ENCODE data around the gene MCM3AP. TPM values are rescaled to one million over a fixed set of nuclear protein-coding genes. Genes with fewer than 3 reads are reported as not detected.

The MCM3AP gene
- total and polyA plus RNA-seq, 9 of the 15 experiments (the other 6 are each of a cell fraction or from before 2014, with no cell fraction given) = 6.5 to 179 (median 69.6) TPM

DNA sequence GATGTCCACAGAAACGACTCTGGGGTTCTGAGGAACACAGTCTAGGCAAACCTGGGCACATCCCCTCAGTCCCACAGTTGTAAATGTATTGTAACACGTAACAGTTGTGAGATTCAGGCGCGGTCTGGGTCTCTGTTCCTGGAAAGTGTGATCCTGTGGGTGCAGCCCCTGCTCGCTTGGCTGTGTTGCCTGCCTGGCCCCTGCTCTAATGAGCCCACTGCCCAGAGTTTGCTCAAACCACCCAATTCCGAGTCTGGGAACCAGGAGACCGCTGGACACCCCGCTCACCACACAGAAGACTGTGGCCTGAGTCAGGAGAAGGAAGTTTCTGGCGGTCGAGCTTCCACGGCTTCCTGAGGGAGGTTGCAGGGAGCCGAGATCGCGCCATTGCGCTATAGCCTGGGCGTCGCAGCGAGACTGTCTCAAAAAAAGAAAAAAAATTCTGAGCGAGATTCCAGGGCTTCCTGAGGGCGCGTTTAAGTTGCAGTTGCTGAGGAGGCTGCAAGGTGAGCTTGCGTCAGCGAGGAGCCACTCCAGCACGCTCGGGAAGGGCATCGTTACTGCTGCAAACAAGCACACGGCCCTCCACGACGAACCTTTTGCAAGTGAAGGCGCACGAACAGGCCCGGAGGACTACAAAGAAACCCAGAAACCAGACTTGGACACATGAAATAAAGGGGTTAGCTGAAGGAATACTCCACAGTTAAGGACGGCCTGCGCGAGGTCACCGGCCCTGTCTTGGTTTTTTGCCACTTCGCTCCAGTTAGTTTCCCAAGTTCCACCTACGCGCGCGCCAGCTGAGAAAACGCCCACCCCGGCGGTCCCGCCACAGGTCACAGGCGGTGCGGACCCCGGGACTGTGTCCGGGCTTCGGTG is 37.2 kb upstream of the MCM3AP start (continued):
- TF ChIP-seq, protein P1, sequence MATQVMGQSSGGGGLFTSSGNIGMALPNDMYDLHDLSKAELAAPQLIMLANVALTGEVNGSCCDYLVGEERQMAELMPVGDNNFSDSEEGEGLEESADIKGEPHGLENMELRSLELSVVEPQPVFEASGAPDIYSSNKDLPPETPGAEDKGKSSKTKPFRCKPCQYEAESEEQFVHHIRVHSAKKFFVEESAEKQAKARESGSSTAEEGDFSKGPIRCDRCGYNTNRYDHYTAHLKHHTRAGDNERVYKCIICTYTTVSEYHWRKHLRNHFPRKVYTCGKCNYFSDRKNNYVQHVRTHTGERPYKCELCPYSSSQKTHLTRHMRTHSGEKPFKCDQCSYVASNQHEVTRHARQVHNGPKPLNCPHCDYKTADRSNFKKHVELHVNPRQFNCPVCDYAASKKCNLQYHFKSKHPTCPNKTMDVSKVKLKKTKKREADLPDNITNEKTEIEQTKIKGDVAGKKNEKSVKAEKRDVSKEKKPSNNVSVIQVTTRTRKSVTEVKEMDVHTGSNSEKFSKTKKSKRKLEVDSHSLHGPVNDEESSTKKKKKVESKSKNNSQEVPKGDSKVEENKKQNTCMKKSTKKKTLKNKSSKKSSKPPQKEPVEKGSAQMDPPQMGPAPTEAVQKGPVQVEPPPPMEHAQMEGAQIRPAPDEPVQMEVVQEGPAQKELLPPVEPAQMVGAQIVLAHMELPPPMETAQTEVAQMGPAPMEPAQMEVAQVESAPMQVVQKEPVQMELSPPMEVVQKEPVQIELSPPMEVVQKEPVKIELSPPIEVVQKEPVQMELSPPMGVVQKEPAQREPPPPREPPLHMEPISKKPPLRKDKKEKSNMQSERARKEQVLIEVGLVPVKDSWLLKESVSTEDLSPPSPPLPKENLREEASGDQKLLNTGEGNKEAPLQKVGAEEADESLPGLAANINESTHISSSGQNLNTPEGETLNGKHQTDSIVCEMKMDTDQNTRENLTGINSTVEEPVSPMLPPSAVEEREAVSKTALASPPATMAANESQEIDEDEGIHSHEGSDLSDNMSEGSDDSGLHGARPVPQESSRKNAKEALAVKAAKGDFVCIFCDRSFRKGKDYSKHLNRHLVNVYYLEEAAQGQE (IDR thresholded peaks at IDR 0.05; ENCODE audit: borderline replicate concordance) = no peak
- TF ChIP-seq, protein P1 (CRISPR knock-in tag; IDR thresholded peaks at IDR 0.05; ENCODE audit: low read depth) = no peak
- TF ChIP-seq, protein P2, sequence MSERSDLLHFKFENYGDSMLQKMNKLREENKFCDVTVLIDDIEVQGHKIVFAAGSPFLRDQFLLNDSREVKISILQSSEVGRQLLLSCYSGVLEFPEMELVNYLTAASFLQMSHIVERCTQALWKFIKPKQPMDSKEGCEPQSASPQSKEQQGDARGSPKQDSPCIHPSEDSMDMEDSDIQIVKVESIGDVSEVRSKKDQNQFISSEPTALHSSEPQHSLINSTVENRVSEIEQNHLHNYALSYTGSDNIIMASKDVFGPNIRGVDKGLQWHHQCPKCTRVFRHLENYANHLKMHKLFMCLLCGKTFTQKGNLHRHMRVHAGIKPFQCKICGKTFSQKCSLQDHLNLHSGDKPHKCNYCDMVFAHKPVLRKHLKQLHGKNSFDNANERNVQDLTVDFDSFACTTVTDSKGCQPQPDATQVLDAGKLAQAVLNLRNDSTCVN (CRISPR knock-in tag; IDR thresholded peaks at IDR 0.05) = no peak
- TF ChIP-seq CHD1 (IDR thresholded peaks at IDR 0.05; ENCODE audit: low read length) = peak; percentile 82
- TF ChIP-seq KDM1A (IDR thresholded peaks at IDR 0.05) = no peak
- no peak for TF ChIP-seq ERF (CRISPR knock-in tag; IDR thresholded peaks at IDR 0.05)
- no peak for TF ChIP-seq SMARCA4 (IDR thresholded peaks at IDR 0.05)
- TF ChIP-seq, protein P3, sequence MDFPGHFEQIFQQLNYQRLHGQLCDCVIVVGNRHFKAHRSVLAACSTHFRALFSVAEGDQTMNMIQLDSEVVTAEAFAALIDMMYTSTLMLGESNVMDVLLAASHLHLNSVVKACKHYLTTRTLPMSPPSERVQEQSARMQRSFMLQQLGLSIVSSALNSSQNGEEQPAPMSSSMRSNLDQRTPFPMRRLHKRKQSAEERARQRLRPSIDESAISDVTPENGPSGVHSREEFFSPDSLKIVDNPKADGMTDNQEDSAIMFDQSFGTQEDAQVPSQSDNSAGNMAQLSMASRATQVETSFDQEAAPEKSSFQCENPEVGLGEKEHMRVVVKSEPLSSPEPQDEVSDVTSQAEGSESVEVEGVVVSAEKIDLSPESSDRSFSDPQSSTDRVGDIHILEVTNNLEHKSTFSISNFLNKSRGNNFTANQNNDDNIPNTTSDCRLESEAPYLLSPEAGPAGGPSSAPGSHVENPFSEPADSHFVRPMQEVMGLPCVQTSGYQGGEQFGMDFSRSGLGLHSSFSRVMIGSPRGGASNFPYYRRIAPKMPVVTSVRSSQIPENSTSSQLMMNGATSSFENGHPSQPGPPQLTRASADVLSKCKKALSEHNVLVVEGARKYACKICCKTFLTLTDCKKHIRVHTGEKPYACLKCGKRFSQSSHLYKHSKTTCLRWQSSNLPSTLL (IDR thresholded peaks at IDR 0.05) = no peak
- TF ChIP-seq CTBP1 (IDR thresholded peaks at IDR 0.05; ENCODE audit: borderline replicate concordance) = no peak
- TF ChIP-seq CREB1 (IDR thresholded peaks at IDR 0.05) = peak; percentile 23; the same call in 1 of the 2 replicates
- no peak for TF ChIP-seq CREB1 (CRISPR knock-in tag; IDR thresholded peaks at IDR 0.05)
- TF ChIP-seq TCF7 (IDR thresholded peaks at IDR 0.05; ENCODE audit: borderline replicate concordance) = no peak
- no peak for TF ChIP-seq MBD2 (IDR thresholded peaks at IDR 0.05; ENCODE audit: borderline replicate concordance, low read depth)
- no peak for TF ChIP-seq NR4A1 (CRISPR knock-in tag; IDR thresholded peaks at IDR 0.05)
- TF ChIP-seq NR4A1 (tag; IDR thresholded peaks at IDR 0.05) = no peak
- no peak for TF ChIP-seq ZNF436 (CRISPR knock-in tag; IDR thresholded peaks at IDR 0.05)
- no peak for TF ChIP-seq SIX5 (IDR thresholded peaks at IDR 0.05; ENCODE audit: borderline replicate concordance in 1 of 2, insufficient read depth in 1 of 2, low read depth in 1 of 2, low read length in 2 of 2)

Data from K562 (cell line).